Tibial nerve (tissue), 4 donors: Measurements from ENCODE around the gene CNPPD1. TPM values are rescaled to one million over a fixed set of nuclear protein-coding genes. Genes with fewer than 3 reads are reported as not detected.

Source experiments
- DNase-seq, 2 donors: peaks; one replicate each; pipeline ENCODE4 v3.0.0-alpha.2; 2019; ENCODE audit warnings: low spot score in 2 of 2
- H3K27ac ChIP-seq, 4 donors: fragments of 200-600 bp; sonication (generic) in 3 of 4; one replicate each; pipeline ENCODE4 v1.5.1; 2017 to 2019; ENCODE audit warnings: mild to moderate bottlenecking in 1 of 4
- H3K27me3 ChIP-seq, 2 donors: fragments of 200-600 bp; sonication (generic) in 1 of 2; one replicate each; pipeline versions ENCODE4 v1.5.1 to v1.6.0; 2017 to 2019
- H3K36me3 ChIP-seq, 3 donors: fragments of 200-600 bp; sonication (generic); one replicate each; pipeline ENCODE4 v1.5.1; 2018 to 2019
- H3K4me1 ChIP-seq, 4 donors: fragments of 200-600 bp; sonication (generic) in 3 of 4; one replicate each; pipeline ENCODE4 v1.5.1; 2017 to 2019
- H3K4me3 ChIP-seq, 4 donors: fragments of 200-600 bp; sonication (generic) in 3 of 4; one replicate each; pipeline ENCODE4 v1.5.1; 2017 to 2019; ENCODE audit warnings: mild to moderate bottlenecking in 1 of 4, moderate library complexity in 1 of 4
- H3K9me3 ChIP-seq, 4 donors: fragments of 200-600 bp; sonication (generic) in 3 of 4; one replicate each; pipeline ENCODE4 v1.5.1; 2017 to 2019
- EP300 ChIP-seq, 2 donors: sonication (generic); formaldehyde crosslinking; IDR thresholded peaks; one replicate each; pipeline ENCODE4 v1.6.1; 2017; ENCODE audit warnings: antibody characterized with exemption in 2 of 2, mild to moderate bottlenecking in 1 of 2
- POLR2A ChIP-seq, 2 donors: fragments of 450-650 bp; IDR thresholded peaks; one replicate each; pipeline ENCODE4 v1.6.1; 2017; ENCODE audit warnings: antibody characterized with exemption in 2 of 2, mild to moderate bottlenecking in 2 of 2, moderate library complexity in 2 of 2
- WGBS, 2 donors: methylation state at CpG; one replicate each; pipeline ENCODE4 v1.1.5; 2018; 5-methylcytosine and 5-hydroxymethylcytosine counted together
- total RNA-seq, 4 donors: library from RNA; depleted of rRNA; stranded (reverse); fragments of >200 nt; gene quantifications; one replicate each; pipeline ENCODE4 v1.1.0, GENCODE V29; 2016
- TF ChIP-seq, protein P1 (sequence below), 5 experiments: fragments of 200-600 bp in 3 of 5; fragments of 450-650 bp in 2 of 5; sonication (generic) in 3 of 5; IDR thresholded peaks; one replicate each; pipeline ENCODE4 v1.5.1; 2016 to 2019; ENCODE audit warnings: antibody characterized with exemption in 5 of 5, mild to moderate bottlenecking in 3 of 5, moderate library complexity in 2 of 5

Gene CNPPD1
- total RNA-seq, 4 donors from 2014 or later, result 38.8 to 51.3 (median 49.4) TPM

DNA sequence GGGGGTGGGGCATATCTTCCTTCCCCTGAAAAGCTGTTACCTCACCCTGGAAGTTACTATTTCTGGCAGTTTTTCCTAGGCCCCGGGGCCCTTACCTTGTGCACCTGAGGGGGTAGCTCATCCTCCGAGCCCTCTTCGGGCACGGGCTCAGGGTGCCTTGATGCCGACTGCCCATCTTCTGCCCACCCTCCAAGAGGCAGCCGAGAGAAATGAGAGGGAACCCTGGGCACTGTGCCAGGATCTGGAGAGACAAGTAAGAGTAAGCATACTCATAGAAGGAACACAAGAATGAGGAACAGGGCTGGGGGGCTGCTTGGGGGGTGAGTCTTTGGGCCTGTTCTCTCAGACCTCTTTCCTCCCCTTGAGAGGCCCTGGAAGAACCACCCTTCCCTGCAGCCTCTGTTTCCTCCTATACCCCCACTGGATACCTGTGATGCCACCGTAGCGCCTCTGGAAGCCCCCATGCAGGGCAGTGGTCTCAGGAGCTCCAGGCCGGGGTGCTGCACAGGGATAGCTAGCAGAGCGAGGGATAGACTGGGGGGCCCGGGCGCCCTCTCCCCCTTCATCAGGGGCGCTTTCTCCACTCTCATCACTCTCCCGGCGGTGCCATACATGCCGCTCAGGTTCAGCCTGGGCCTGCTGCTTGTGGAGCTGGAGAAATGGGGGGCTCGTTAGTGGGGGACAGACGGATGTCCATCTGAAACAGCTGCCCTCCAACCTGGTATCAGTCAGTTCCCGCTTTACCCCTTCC, 44.1 kb upstream of the CNPPD1 start:
- TF ChIP-seq POLR2A (IDR thresholded peaks at IDR 0.05) (no peak), EP300 (IDR thresholded peaks at IDR 0.05) (no peak)
- TF ChIP-seq, protein P1, sequence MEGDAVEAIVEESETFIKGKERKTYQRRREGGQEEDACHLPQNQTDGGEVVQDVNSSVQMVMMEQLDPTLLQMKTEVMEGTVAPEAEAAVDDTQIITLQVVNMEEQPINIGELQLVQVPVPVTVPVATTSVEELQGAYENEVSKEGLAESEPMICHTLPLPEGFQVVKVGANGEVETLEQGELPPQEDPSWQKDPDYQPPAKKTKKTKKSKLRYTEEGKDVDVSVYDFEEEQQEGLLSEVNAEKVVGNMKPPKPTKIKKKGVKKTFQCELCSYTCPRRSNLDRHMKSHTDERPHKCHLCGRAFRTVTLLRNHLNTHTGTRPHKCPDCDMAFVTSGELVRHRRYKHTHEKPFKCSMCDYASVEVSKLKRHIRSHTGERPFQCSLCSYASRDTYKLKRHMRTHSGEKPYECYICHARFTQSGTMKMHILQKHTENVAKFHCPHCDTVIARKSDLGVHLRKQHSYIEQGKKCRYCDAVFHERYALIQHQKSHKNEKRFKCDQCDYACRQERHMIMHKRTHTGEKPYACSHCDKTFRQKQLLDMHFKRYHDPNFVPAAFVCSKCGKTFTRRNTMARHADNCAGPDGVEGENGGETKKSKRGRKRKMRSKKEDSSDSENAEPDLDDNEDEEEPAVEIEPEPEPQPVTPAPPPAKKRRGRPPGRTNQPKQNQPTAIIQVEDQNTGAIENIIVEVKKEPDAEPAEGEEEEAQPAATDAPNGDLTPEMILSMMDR (IDR thresholded peaks at IDR 0.05), result no peak
- Histone ChIP-seq H3K27ac (no peak overlapping the region), H3K9me3 (no peaks in the 10 kb centered on the region), H3K36me3 (peaks cover 4 to 68% (median 31%) of the 10 kb centered on the region in 3 donors), H3K27me3 (no peaks in the 10 kb centered on the region), H3K4me3 (no peak overlapping the region), H3K4me1 (peaks cover 0 to 43% (median 24%) of the 10 kb centered on the region in 4 donors)
- DNase-seq, result no peak
- WGBS, 2 donors, result 86 to 90% methylated on average over 18 of the region's 19 CpGs

GRCh38 chr2:219219784-219220532, 43.2 kb upstream of the CNPPD1 start:
- no peaks in the 10 kb centered on the region for H3K27me3 ChIP-seq
- H3K36me3 ChIP-seq, result peaks cover 4 to 68% (median 31%) of the 10 kb centered on the region in 3 donors
- WGBS, 2 donors, result 84 to 88% methylated on average over 15 to 18 of the region's 18 CpGs
- DNase-seq, result no peak
- H3K27ac ChIP-seq, result peak overlapping the region in 1 of 4 donors; percentile 84
- no peaks in the 10 kb centered on the region for H3K9me3 ChIP-seq
- TF ChIP-seq, protein P1 (IDR thresholded peaks at IDR 0.05), result no peak
- TF ChIP-seq EP300 (IDR thresholded peaks at IDR 0.05) (no peak), POLR2A (IDR thresholded peaks at IDR 0.05) (no peak)
- peaks cover 0 to 48% (median 24%) of the 10 kb centered on the region in 4 donors for H3K4me1 ChIP-seq
- H3K4me3 ChIP-seq, result peak overlapping the region in 1 of 4 donors; percentile 80

GRCh38 chr2:219218732-219219701, 42.3 kb upstream of the CNPPD1 start, which contains the start of gene ABCB6:
TSS of gene ABCB6 (minus strand) at chr2:219218958. CDS start at chr2:219218673, 285 bp downstream.
- peak; percentile 99 for DNase-seq
- Histone ChIP-seq H3K36me3 (peaks cover 4 to 68% (median 27%) of the 10 kb centered on the region in 3 donors), H3K4me1 (peaks cover 0 to 48% (median 24%) of the 10 kb centered on the region in 4 donors), H3K9me3 (no peaks in the 10 kb centered on the region), H3K4me3 (peak within 1 kb of the TSS; percentile 47 to 80 (median 66)), H3K27me3 (no peaks in the 10 kb centered on the region), H3K27ac (peak within 1 kb of the TSS; percentile 50 to 94 (median 89))
- WGBS, 2 donors, result 8 to 9% methylated on average over 34 to 44 of the region's 71 CpGs
- TF ChIP-seq, protein P1 (IDR thresholded peaks at IDR 0.05), result peak in 1 of 5 experiments; percentile 31
- TF ChIP-seq EP300 (IDR thresholded peaks at IDR 0.05), result peak; percentile 85 to 92
- TF ChIP-seq POLR2A (IDR thresholded peaks at IDR 0.05), result peak; percentile 25 to 80

GRCh38 chr2:219218217-219218731, 41.5 kb upstream of the CNPPD1 start:
- DNase-seq, result peak; percentile 29 to 40
- TF ChIP-seq POLR2A (IDR thresholded peaks at IDR 0.05) (no peak), EP300 (IDR thresholded peaks at IDR 0.05) (no peak)
- TF ChIP-seq, protein P1 (IDR thresholded peaks at IDR 0.05), result no peak
- peaks cover 0 to 48% (median 24%) of the 10 kb centered on the region in 4 donors for H3K4me1 ChIP-seq
- no peaks in the 10 kb centered on the region for H3K27me3 ChIP-seq
- peaks cover 0 to 68% (median 20%) of the 10 kb centered on the region in 3 donors for H3K36me3 ChIP-seq
- H3K27ac ChIP-seq, result peak overlapping the region; percentile 50 to 94 (median 89)
- no peaks in the 10 kb centered on the region for H3K9me3 ChIP-seq
- 0 to 2% methylated on average over 11 to 28 of the region's 37 CpGs for WGBS, 2 donors
- H3K4me3 ChIP-seq, result peak overlapping the region; percentile 47 to 80 (median 66)
